ENCODE measurements around the gene B3GNT7.
"Not testable (repeated sequence)": the region's sequence is repeated elsewhere in the genome, so short reads cannot be mapped to it uniquely, and the experiment has no call there.

Gene B3GNT7

GRCh38 chr2:231373786-231374349, 21.6 kb upstream of the B3GNT7 start:
- Histone ChIP-seq H3K18ac (ENCODE audit: low read depth in 1 of 2, low read length in 2 of 2) (no peak overlapping the region), H3K27ac (ENCODE audit: low read length, poor library complexity, severe bottlenecking) (no peak overlapping the region), H3K4me1 (ENCODE audit: control insufficient read depth, insufficient read depth, low read depth, low read length) (peaks cover 14% of the 10 kb centered on the region), H2BK15ac (ENCODE audit: low read depth, poor library complexity, severe bottlenecking) (no peak overlapping the region), H3K4ac (ENCODE audit: low read depth in 1 of 2, low read length in 2 of 2) (no peak overlapping the region), H3K14ac (ENCODE audit: low read length in 2 of 2) (no peak overlapping the region), H2AK5ac (ENCODE audit: low read length, severe bottlenecking) (no peak overlapping the region), H3K27me3 (ENCODE audit: control insufficient read depth in 1 of 2, insufficient read depth in 1 of 2, low read length in 2 of 2) (peaks cover 0 to 2% of the 10 kb centered on the region in 2 experiments), H4K91ac (ENCODE audit: low read length) (no peak overlapping the region), H2BK12ac (ENCODE audit: low read length in 2 of 2) (no peak overlapping the region), H3K4me3 (ENCODE audit: insufficient read depth in 1 of 2, low read depth in 1 of 2, low read length in 2 of 2) (no peak overlapping the region), H3K9ac (ENCODE audit: low read length) (no peak overlapping the region), H3K36me3 (ENCODE audit: control insufficient read depth in 1 of 2, insufficient read depth in 2 of 2, low read depth in 1 of 2, low read length in 2 of 2) (peaks cover 24 to 31% of the 10 kb centered on the region in 2 experiments), H2BK120ac (ENCODE audit: low read depth, low read length) (no peak overlapping the region), H2BK5ac (ENCODE audit: low read depth, low read length, poor library complexity, severe bottlenecking) (no peak overlapping the region), H3K9me3 (ENCODE audit: control insufficient read depth, low read length) (no peaks in the 10 kb centered on the region), H3K79me1 (replicated peaks; ENCODE audit: low read length, poor library complexity, severe bottlenecking) (no peaks in the 10 kb centered on the region), H4K8ac (ENCODE audit: low read length) (no peak overlapping the region), H3K23ac (ENCODE audit: low read length in 2 of 2) (no peak overlapping the region), H3K4me2 (ENCODE audit: low read length, poor library complexity, severe bottlenecking) (no peak overlapping the region), H2AFZ (ENCODE audit: low read depth, low read length) (no peak overlapping the region)
- no peak for DNase-seq
- 98% methylated on average over 7 of the region's 9 CpGs for WGBS

- Histone ChIP-seq H3K9ac (ENCODE audit: low read length) (no peak overlapping the region), H2AK5ac (ENCODE audit: low read length, severe bottlenecking) (no peak overlapping the region), H2BK12ac (ENCODE audit: low read length in 2 of 2) (no peak overlapping the region), H2BK15ac (ENCODE audit: low read depth, poor library complexity, severe bottlenecking) (no peak overlapping the region), H3K36me3 (ENCODE audit: control insufficient read depth in 1 of 2, insufficient read depth in 2 of 2, low read depth in 1 of 2, low read length in 2 of 2) (peaks cover 23 to 29% of the 10 kb centered on the region in 2 experiments), H3K9me3 (ENCODE audit: control insufficient read depth, low read length) (no peaks in the 10 kb centered on the region), H2AFZ (ENCODE audit: low read depth, low read length) (no peak overlapping the region), H3K14ac (ENCODE audit: low read length in 2 of 2) (no peak overlapping the region), H3K4me2 (ENCODE audit: low read length, poor library complexity, severe bottlenecking) (no peak overlapping the region), H3K27ac (ENCODE audit: low read length, poor library complexity, severe bottlenecking) (no peak overlapping the region), H4K8ac (ENCODE audit: low read length) (no peak overlapping the region), H4K91ac (ENCODE audit: low read length) (no peak overlapping the region), H3K4me3 (ENCODE audit: insufficient read depth in 1 of 2, low read depth in 1 of 2, low read length in 2 of 2) (no peak overlapping the region), H3K79me1 (replicated peaks; ENCODE audit: low read length, poor library complexity, severe bottlenecking) (no peaks in the 10 kb centered on the region), H2BK120ac (ENCODE audit: low read depth, low read length) (no peak overlapping the region), H3K23ac (ENCODE audit: low read length in 2 of 2) (no peak overlapping the region), H3K27me3 (ENCODE audit: control insufficient read depth in 1 of 2, insufficient read depth in 1 of 2, low read length in 2 of 2) (peaks cover 0 to 2% of the 10 kb centered on the region in 2 experiments), H2BK5ac (ENCODE audit: low read depth, low read length, poor library complexity, severe bottlenecking) (no peak overlapping the region), H3K4me1 (ENCODE audit: control insufficient read depth, insufficient read depth, low read depth, low read length) (peaks cover 14% of the 10 kb centered on the region), H3K4ac (ENCODE audit: low read depth in 1 of 2, low read length in 2 of 2) (no peak overlapping the region), H3K18ac (ENCODE audit: low read depth in 1 of 2, low read length in 2 of 2) (no peak overlapping the region)
- 97% methylated on average over 2 of the region's 2 CpGs for WGBS
- DNase-seq = no peak
Observed at GRCh38 chr2:231374771-231375170, 20.7 kb upstream of the B3GNT7 start.

- not testable (repeated sequence) for H3K23ac ChIP-seq (ENCODE audit: low read length in 2 of 2); H2BK5ac ChIP-seq (ENCODE audit: low read depth, low read length, poor library complexity, severe bottlenecking); H3K9ac ChIP-seq (ENCODE audit: low read length); H3K4me1 ChIP-seq (ENCODE audit: control insufficient read depth, insufficient read depth, low read depth, low read length); H4K91ac ChIP-seq (ENCODE audit: low read length); H3K27me3 ChIP-seq (ENCODE audit: control insufficient read depth in 1 of 2, insufficient read depth in 1 of 2, low read length in 2 of 2); H3K14ac ChIP-seq (ENCODE audit: low read length in 2 of 2); H3K79me1 ChIP-seq (replicated peaks; ENCODE audit: low read length, poor library complexity, severe bottlenecking); H2BK15ac ChIP-seq (ENCODE audit: low read depth, poor library complexity, severe bottlenecking); H3K18ac ChIP-seq (ENCODE audit: low read depth in 1 of 2, low read length in 2 of 2); H3K4ac ChIP-seq (ENCODE audit: low read depth in 1 of 2, low read length in 2 of 2); H3K4me2 ChIP-seq (ENCODE audit: low read length, poor library complexity, severe bottlenecking); H3K9me3 ChIP-seq (ENCODE audit: control insufficient read depth, low read length); H3K27ac ChIP-seq (ENCODE audit: low read length, poor library complexity, severe bottlenecking); DNase-seq; H3K4me3 ChIP-seq (ENCODE audit: insufficient read depth in 1 of 2, low read depth in 1 of 2, low read length in 2 of 2); H2BK12ac ChIP-seq (ENCODE audit: low read length in 2 of 2); H2AK5ac ChIP-seq (ENCODE audit: low read length, severe bottlenecking); H2AFZ ChIP-seq (ENCODE audit: low read depth, low read length); H4K8ac ChIP-seq (ENCODE audit: low read length); H2BK120ac ChIP-seq (ENCODE audit: low read depth, low read length)
- whole genome bisulfite sequencing = 38% methylated on average over 7 of the region's 11 CpGs
- H3K36me3 ChIP-seq (ENCODE audit: control insufficient read depth in 1 of 2, insufficient read depth in 2 of 2, low read depth in 1 of 2, low read length in 2 of 2) = peaks cover 16 to 18% of the 10 kb centered on the region in 2 experiments
Observed at GRCh38 chr2:231375994-231376615, 19.4 kb upstream of the B3GNT7 start.

- H3K4me3 ChIP-seq (ENCODE audit: insufficient read depth in 1 of 2, low read depth in 1 of 2, low read length in 2 of 2) = no peak overlapping the region
- no peak overlapping the region for H3K4ac ChIP-seq (ENCODE audit: low read depth in 1 of 2, low read length in 2 of 2)
- no peak overlapping the region for H3K27ac ChIP-seq (ENCODE audit: low read length, poor library complexity, severe bottlenecking)
- H3K36me3 ChIP-seq (ENCODE audit: control insufficient read depth in 1 of 2, insufficient read depth in 2 of 2, low read depth in 1 of 2, low read length in 2 of 2) = peaks cover 8 to 15% of the 10 kb centered on the region in 2 experiments
- no peak overlapping the region for H2BK12ac ChIP-seq (ENCODE audit: low read length in 2 of 2)
- no peak for DNase-seq
- no peak overlapping the region for H4K8ac ChIP-seq (ENCODE audit: low read length)
- no peak overlapping the region for H2AK5ac ChIP-seq (ENCODE audit: low read length, severe bottlenecking)
- no peak overlapping the region for H3K4me2 ChIP-seq (ENCODE audit: low read length, poor library complexity, severe bottlenecking)
- no peaks in the 10 kb centered on the region for H3K79me1 ChIP-seq (replicated peaks; ENCODE audit: low read length, poor library complexity, severe bottlenecking)
- WGBS = 40% methylated on average over 8 of the region's 8 CpGs
- no peak overlapping the region for H2BK5ac ChIP-seq (ENCODE audit: low read depth, low read length, poor library complexity, severe bottlenecking)
- no peak overlapping the region for H3K23ac ChIP-seq (ENCODE audit: low read length in 2 of 2)
- no peak overlapping the region for H3K14ac ChIP-seq (ENCODE audit: low read length in 2 of 2)
- H3K27me3 ChIP-seq (ENCODE audit: control insufficient read depth in 1 of 2, insufficient read depth in 1 of 2, low read length in 2 of 2) = peaks cover 0 to 2% of the 10 kb centered on the region in 2 experiments
- H2BK120ac ChIP-seq (ENCODE audit: low read depth, low read length) = no peak overlapping the region
- no peak overlapping the region for H3K18ac ChIP-seq (ENCODE audit: low read depth in 1 of 2, low read length in 2 of 2)
- no peak overlapping the region for H2AFZ ChIP-seq (ENCODE audit: low read depth, low read length)
- H3K4me1 ChIP-seq (ENCODE audit: control insufficient read depth, insufficient read depth, low read depth, low read length) = peaks cover 7% of the 10 kb centered on the region
- H3K9me3 ChIP-seq (ENCODE audit: control insufficient read depth, low read length) = no peaks in the 10 kb centered on the region
- no peak overlapping the region for H4K91ac ChIP-seq (ENCODE audit: low read length)
- no peak overlapping the region for H2BK15ac ChIP-seq (ENCODE audit: low read depth, poor library complexity, severe bottlenecking)
- H3K9ac ChIP-seq (ENCODE audit: low read length) = no peak overlapping the region
Observed at GRCh38 chr2:231376857-231377256, 18.7 kb upstream of the B3GNT7 start.

All from mesenchymal stem cell (in vitro differentiated cells and primary cell).